Measurements from ENCODE around the gene ALG9.

ALG9 gene

DNA sequence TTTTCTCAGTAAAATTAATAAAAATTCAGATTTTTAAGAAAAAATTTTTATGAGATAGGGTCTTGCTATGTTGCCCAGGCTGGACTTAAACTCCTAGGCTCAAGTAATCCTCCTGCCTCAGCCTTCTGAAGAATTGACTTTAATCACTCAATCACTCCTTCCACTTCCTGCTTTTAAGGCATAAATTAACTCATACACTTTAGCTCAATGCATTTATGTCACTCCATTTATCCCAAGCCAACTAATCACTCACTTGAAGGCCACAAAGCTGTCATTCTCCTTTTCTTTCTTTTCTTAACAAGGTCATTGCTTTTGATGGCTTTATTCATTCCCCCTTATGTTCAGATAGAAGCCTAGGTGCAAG is 877 bp downstream of the ALG9 start:
- TF ChIP-seq, protein P1, sequence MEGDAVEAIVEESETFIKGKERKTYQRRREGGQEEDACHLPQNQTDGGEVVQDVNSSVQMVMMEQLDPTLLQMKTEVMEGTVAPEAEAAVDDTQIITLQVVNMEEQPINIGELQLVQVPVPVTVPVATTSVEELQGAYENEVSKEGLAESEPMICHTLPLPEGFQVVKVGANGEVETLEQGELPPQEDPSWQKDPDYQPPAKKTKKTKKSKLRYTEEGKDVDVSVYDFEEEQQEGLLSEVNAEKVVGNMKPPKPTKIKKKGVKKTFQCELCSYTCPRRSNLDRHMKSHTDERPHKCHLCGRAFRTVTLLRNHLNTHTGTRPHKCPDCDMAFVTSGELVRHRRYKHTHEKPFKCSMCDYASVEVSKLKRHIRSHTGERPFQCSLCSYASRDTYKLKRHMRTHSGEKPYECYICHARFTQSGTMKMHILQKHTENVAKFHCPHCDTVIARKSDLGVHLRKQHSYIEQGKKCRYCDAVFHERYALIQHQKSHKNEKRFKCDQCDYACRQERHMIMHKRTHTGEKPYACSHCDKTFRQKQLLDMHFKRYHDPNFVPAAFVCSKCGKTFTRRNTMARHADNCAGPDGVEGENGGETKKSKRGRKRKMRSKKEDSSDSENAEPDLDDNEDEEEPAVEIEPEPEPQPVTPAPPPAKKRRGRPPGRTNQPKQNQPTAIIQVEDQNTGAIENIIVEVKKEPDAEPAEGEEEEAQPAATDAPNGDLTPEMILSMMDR (conservative IDR thresholded peaks at IDR 0.05; ENCODE audit: control insufficient read depth, insufficient read depth, low read depth, low read length) = no peak
- no peak for DNase-seq (ENCODE audit: low read depth)
- H3K4me3 ChIP-seq (ENCODE audit: control insufficient read depth, low read depth, low read length) = peak overlapping the region; percentile 70

DNA sequence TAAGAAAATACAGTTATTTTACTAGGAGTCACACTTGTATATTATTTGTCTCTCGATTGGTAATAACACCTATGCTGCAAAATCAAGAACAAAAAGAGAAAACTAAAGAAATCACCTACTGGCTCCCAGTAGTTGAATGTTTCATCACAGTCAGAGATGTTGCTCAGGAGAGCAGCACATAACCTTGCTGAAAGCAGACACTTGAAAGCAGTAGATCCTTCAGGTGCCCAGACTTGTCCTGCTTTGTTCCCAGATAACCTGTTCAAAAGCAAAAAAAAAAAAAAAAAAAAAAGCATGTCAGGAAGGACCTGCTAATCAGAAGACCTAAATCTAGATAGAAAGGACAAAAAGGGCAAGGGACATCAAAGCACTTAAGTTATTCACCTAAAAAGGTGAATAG is 1.3 kb downstream of the ALG9 start:
- no peak for DNase-seq (ENCODE audit: low read depth)
- TF ChIP-seq, protein P1 (conservative IDR thresholded peaks at IDR 0.05; ENCODE audit: control insufficient read depth, insufficient read depth, low read depth, low read length) = no peak
- H3K4me3 ChIP-seq (ENCODE audit: control insufficient read depth, low read depth, low read length) = no peak overlapping the region

DNA sequence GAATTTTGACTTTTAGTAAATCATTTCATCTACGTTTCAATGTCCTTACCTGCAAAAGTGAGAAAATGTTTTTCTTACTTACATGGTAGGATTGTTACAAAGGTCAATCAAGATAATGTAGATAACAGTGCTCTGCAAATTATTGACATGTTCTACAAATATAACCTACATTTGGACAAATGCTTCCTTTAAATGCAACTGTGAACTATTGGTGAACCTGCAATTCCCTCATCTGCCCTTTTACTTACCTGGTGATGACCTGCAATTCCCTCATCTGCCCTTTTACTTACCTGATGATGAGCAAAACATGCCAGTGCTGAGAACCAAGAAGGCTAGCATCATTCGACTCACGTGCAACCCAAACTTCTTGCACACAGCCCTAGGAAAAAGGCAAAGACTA is 11.1 kb downstream of the ALG9 start:
- TF ChIP-seq, protein P1 (conservative IDR thresholded peaks at IDR 0.05; ENCODE audit: control insufficient read depth, insufficient read depth, low read depth, low read length) = no peak
- DNase-seq (ENCODE audit: low read depth) = no peak
- H3K4me3 ChIP-seq (ENCODE audit: control insufficient read depth, low read depth, low read length) = no peak overlapping the region

DNA sequence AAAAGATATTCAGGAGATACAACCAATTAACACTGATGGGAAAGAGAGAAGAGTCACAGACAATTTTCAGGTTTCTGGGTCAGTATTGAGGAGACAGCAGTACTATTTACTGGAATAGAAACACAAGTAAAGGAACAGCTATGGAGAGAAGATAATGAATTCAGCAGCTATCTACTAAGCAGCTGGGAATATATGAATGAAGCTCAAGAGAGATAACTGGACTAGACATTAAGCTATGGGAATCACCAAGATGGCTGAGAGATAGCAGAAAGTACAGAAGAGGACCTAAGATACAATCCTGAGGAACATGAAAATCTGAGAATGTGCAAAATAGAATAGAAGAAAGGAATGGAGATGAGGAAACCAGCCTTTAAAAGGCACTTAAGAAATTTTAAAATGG is 15.9 kb downstream of the ALG9 start:
- no peak overlapping the region for H3K4me3 ChIP-seq (ENCODE audit: control insufficient read depth, low read depth, low read length)
- TF ChIP-seq, protein P1 (conservative IDR thresholded peaks at IDR 0.05; ENCODE audit: control insufficient read depth, insufficient read depth, low read depth, low read length) = no peak
- no peak for DNase-seq (ENCODE audit: low read depth)

DNA sequence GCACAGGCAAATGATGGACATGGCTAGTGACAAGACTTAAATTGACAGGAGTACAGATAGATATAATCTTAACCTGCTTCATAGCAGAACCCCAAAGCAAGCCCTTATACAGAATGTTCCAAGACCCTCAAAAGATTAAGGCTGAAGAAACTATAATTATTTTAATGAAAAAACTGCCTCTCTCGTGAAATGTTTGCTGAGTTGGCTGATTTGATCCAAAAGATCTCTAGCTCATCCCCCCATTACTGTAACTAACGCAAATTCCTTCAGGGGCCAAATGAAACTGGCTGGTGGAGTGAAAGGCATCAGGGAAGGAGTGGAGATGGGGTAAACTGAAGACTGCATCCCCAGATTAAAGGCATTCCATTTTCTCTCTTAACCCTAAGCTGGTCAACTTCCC is 19.3 kb downstream of the ALG9 start:
- no peak for DNase-seq (ENCODE audit: low read depth)
- TF ChIP-seq, protein P1 (conservative IDR thresholded peaks at IDR 0.05; ENCODE audit: control insufficient read depth, insufficient read depth, low read depth, low read length) = no peak
- no peak overlapping the region for H3K4me3 ChIP-seq (ENCODE audit: control insufficient read depth, low read depth, low read length)

DNA sequence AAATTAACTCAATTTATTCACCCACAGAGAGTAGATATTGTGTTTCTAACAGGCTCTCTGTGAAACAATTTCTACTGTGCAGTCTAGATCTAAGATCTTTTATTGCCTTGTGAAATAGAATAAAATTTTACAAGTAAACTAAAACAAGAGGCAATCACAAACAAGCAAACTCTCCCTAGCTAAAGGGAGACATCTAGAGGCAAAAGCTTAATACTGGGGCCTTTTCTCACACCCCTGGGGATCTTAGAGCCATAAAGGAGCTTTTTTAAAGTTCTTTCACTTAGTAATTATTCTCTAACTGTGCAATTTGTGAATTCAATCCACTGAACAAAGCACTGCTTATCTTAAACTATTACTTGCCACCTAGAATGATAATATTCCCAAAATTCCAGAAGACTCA is 19.7 kb downstream of the ALG9 start:
- no peak overlapping the region for H3K4me3 ChIP-seq (ENCODE audit: control insufficient read depth, low read depth, low read length)
- TF ChIP-seq, protein P1 (conservative IDR thresholded peaks at IDR 0.05; ENCODE audit: control insufficient read depth, insufficient read depth, low read depth, low read length) = peak; percentile 65
- peak; percentile 52 for DNase-seq (ENCODE audit: low read depth)

DNA sequence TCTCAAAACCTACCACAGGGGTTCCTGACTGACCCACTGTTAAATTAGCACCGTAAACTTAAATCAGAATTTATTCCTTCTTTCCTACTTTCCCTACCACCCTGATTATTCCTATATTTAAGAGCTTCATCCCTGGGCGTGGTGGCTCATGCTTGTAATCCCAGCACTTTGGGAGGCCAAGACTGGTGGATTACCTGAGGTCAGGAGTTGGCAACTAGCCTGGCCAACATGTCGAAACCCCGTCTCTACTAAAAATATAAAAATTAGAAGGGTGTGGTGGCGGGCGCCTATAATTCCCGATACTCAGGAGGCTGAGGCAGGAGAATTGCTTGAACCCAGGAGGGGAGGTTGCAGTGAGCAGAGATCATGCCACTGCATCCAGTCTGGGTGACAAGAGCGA is 20.3 kb downstream of the ALG9 start:
- no peak overlapping the region for H3K4me3 ChIP-seq (ENCODE audit: control insufficient read depth, low read depth, low read length)
- TF ChIP-seq, protein P1 (conservative IDR thresholded peaks at IDR 0.05; ENCODE audit: control insufficient read depth, insufficient read depth, low read depth, low read length) = no peak

More for the DNA sequence above, 20.3 kb downstream of the ALG9 start:
- DNase-seq (ENCODE audit: low read depth) = no peak

Measured in fibroblast of mammary gland (primary cell).